Keratinocyte (primary cell): Measurements from ENCODE around the gene AKAP13.

Experiments used
- EZH2 ChIP-seq: IDR thresholded peaks from one replicate; pipeline ENCODE4 v1.6.1; 2012; ENCODE audit warnings: inconsistent platforms, mild to moderate bottlenecking, low read length, moderate library complexity
- TF ChIP-seq, protein P1 (sequence below), 3 experiments: IDR thresholded peaks in 1 of 3; conservative IDR thresholded peaks in 1 of 3; optimal IDR thresholded peaks in 1 of 3; 2 replicates in 2 of 3; 3 replicates in 1 of 3; pipeline versions ENCODE3 to v1.5.1; 2011; ENCODE audit warnings: low read length in 3 of 3, mild to moderate bottlenecking in 3 of 3, moderate library complexity in 2 of 3, control low read depth in 1 of 3, inconsistent platforms in 1 of 3; ENCODE audit not compliant: insufficient read depth in 2 of 3; ENCODE audit errors: extremely low read depth in 1 of 3

DNA sequence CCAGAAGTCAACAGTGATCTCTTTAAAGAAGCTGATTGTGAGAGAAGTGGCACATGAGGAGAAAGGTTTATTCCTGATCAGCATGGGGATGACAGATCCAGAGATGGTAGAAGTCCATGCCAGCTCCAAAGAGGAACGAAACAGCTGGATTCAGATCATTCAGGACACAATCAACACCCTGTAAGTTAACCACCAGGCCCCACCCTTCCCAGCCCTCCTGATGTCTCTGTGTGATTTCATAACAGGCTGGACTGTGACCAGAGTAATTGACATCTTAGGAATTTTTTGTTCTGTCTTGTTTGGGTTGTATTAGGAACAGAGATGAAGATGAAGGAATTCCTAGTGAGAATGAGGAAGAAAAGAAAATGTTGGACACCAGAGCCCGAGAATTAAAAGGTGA, 346.7 kb downstream of the AKAP13 start:
- TF ChIP-seq, protein P1, sequence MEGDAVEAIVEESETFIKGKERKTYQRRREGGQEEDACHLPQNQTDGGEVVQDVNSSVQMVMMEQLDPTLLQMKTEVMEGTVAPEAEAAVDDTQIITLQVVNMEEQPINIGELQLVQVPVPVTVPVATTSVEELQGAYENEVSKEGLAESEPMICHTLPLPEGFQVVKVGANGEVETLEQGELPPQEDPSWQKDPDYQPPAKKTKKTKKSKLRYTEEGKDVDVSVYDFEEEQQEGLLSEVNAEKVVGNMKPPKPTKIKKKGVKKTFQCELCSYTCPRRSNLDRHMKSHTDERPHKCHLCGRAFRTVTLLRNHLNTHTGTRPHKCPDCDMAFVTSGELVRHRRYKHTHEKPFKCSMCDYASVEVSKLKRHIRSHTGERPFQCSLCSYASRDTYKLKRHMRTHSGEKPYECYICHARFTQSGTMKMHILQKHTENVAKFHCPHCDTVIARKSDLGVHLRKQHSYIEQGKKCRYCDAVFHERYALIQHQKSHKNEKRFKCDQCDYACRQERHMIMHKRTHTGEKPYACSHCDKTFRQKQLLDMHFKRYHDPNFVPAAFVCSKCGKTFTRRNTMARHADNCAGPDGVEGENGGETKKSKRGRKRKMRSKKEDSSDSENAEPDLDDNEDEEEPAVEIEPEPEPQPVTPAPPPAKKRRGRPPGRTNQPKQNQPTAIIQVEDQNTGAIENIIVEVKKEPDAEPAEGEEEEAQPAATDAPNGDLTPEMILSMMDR (optimal IDR thresholded peaks at IDR 0.05 in 1 of 3, IDR thresholded peaks at IDR 0.05 in 1 of 3, conservative IDR thresholded peaks at IDR 0.05 in 1 of 3; ENCODE audit: extremely low read depth in 1 of 3, insufficient read depth in 2 of 3, low read length in 3 of 3) = no peak
- TF ChIP-seq EZH2 = no peak
